CD14-positive monocyte (primary cell): ENCODE measurements around the gene MMP7. TPM values are rescaled to one million over a fixed set of nuclear protein-coding genes. Genes with fewer than 3 reads are reported as not detected.

Experiments used
- DNase-seq, 3 donors: peaks; one replicate each; pipeline ENCODE4 v3.0.0-alpha.2; 2011 to 2022
- H2AFZ ChIP-seq: 2 replicates; pipeline ENCODE4 v1.6.0; 2012; ENCODE audit warnings: mild to moderate bottlenecking, low read depth, low read length, inconsistent platforms; ENCODE audit not compliant: insufficient read depth, poor library complexity, severe bottlenecking
- H3K27ac ChIP-seq, 2 donors: 1 replicate in 1 of 2; 2 replicates in 1 of 2; pipeline ENCODE4 v1.5.1; 2012 to 2013; ENCODE audit warnings: low read length in 2 of 2, control low read depth in 1 of 2, inconsistent platforms in 1 of 2, low read depth in 1 of 2, mild to moderate bottlenecking in 1 of 2
- H3K27me3 ChIP-seq, 2 donors: one replicate each; pipeline versions ENCODE4 v1.6.0 to v1.6.1; 2011 to 2013; ENCODE audit warnings: low read length in 2 of 2; ENCODE audit not compliant: control insufficient read depth in 2 of 2, insufficient read depth in 2 of 2
- H3K36me3 ChIP-seq, 2 donors: replicated peaks in 1 of 2; 1 replicate in 1 of 2; 2 replicates in 1 of 2; pipeline versions ENCODE4 v1.5.1 to v1.6.1; 2012 to 2013; ENCODE audit warnings: low read length in 2 of 2, control low read depth in 1 of 2, inconsistent platforms in 1 of 2, mild to moderate bottlenecking in 1 of 2; ENCODE audit not compliant: insufficient read depth in 2 of 2, control insufficient read depth in 1 of 2
- H3K4me1 ChIP-seq, 2 donors: 1 replicate in 1 of 2; 2 replicates in 1 of 2; pipeline versions ENCODE4 v1.5.1 to v1.6.1; 2012 to 2013; ENCODE audit warnings: low read length in 2 of 2, control low read depth in 1 of 2, inconsistent platforms in 1 of 2, mild to moderate bottlenecking in 1 of 2, moderate library complexity in 1 of 2; ENCODE audit not compliant: insufficient read depth in 2 of 2, control insufficient read depth in 1 of 2
- H3K4me2 ChIP-seq: replicated peaks from 2 replicates; pipeline ENCODE3; 2012; ENCODE audit warnings: low read length, moderate library complexity, mild to moderate bottlenecking; ENCODE audit not compliant: poor library complexity, severe bottlenecking; ENCODE audit errors: extremely low read depth
- H3K4me3 ChIP-seq, 3 experiments: fragments of 200-600 bp in 1 of 3; sonication (generic) in 1 of 3; replicated peaks in 1 of 3; 1 replicate in 2 of 3; 2 replicates in 1 of 3; pipeline ENCODE4 v1.5.1; 2011 to 2013; ENCODE audit warnings: low read length in 3 of 3, mild to moderate bottlenecking in 3 of 3, control low read depth in 2 of 3, low read depth in 2 of 3, inconsistent platforms in 1 of 3, moderate library complexity in 1 of 3
- H3K79me2 ChIP-seq: 2 replicates; pipeline ENCODE4 v1.6.0; 2012; ENCODE audit warnings: mild to moderate bottlenecking, control low read depth, inconsistent platforms, low read length, moderate library complexity; ENCODE audit not compliant: insufficient read depth
- H3K9ac ChIP-seq: 2 replicates; pipeline ENCODE4 v1.6.0; 2017; ENCODE audit warnings: low read length, mild to moderate bottlenecking; ENCODE audit not compliant: insufficient read depth, poor library complexity, severe bottlenecking
- H3K9me3 ChIP-seq, 2 donors: replicated peaks in 1 of 2; 1 replicate in 1 of 2; 2 replicates in 1 of 2; pipeline versions ENCODE4 v1.5.1 to v1.6.1; 2012 to 2013; ENCODE audit warnings: low read length in 2 of 2, control low read depth in 1 of 2; ENCODE audit not compliant: control insufficient read depth in 1 of 2, insufficient read depth in 1 of 2
- H4K20me1 ChIP-seq: 2 replicates; pipeline ENCODE4 v1.6.0; 2012; ENCODE audit warnings: mild to moderate bottlenecking, low read length, control low read depth, moderate library complexity; ENCODE audit not compliant: insufficient read depth
- H3K27ac Mint-ChIP-seq, 7 donors: one replicate each; pipeline ENCODE4 v1.8.0; 2020; ENCODE audit warnings: mild to moderate bottlenecking in 7 of 7, mixed read lengths in 7 of 7, moderate library complexity in 6 of 7, inconsistent platforms in 2 of 7
- H3K27me3 Mint-ChIP-seq, 3 donors: one replicate each; pipeline ENCODE4 v1.8.0; 2021 to 2022; ENCODE audit warnings: low read depth in 3 of 3, mild to moderate bottlenecking in 3 of 3, mixed read lengths in 3 of 3, moderate library complexity in 3 of 3, inconsistent platforms in 1 of 3
- H3K36me3 Mint-ChIP-seq, 2 donors: one replicate each; pipeline ENCODE4 v1.8.0; 2020; ENCODE audit warnings: mixed read lengths in 2 of 2, inconsistent platforms in 1 of 2, mild to moderate bottlenecking in 1 of 2
- H3K4me1 Mint-ChIP-seq: one replicate; pipeline ENCODE4 v1.8.0; 2020; ENCODE audit warnings: mild to moderate bottlenecking, mixed read lengths
- H3K4me3 Mint-ChIP-seq, 2 donors: one replicate each; pipeline ENCODE4 v1.8.0; 2020; ENCODE audit warnings: mild to moderate bottlenecking in 2 of 2, mixed read lengths in 2 of 2, moderate library complexity in 1 of 2
- H3K9me3 Mint-ChIP-seq, 7 donors: one replicate each; pipeline ENCODE4 v1.8.0; 2020 to 2022; ENCODE audit warnings: mixed read lengths in 7 of 7, mild to moderate bottlenecking in 6 of 7, moderate library complexity in 6 of 7, inconsistent platforms in 2 of 7
- CTCF ChIP-seq: fragments of 200-600 bp; IDR thresholded peaks from one replicate; pipeline ENCODE4 v1.8.0; 2022; ENCODE audit warnings: antibody characterized with exemption, mild to moderate bottlenecking
- WGBS: methylation state at CpG from one replicate; pipeline ENCODE4 v1.1.5; 2013; ENCODE audit warnings: missing lambda C conversion rate; ENCODE audit not compliant: insufficient coverage; 5-methylcytosine and 5-hydroxymethylcytosine counted together
- intact Hi-C, 2 donors: fragments of 100-400 bp; cut with micrococcal nuclease; formaldehyde crosslinking; loops; one replicate each; pipeline versions ENCODE4 v1.15.0 to v1.15.1; 2023
- polyA plus RNA-seq, 3 donors: library from polyadenylated mRNA; depleted of rRNA in 1 of 3; unstranded in 2 of 3; stranded (reverse) in 1 of 3; fragments of 300-500 nt in 2 of 3; fragments of >200 nt in 1 of 3; fragmentation: Illumina TruSeq in 2 of 3; gene quantifications; 1 replicate in 2 of 3; 2 replicates in 1 of 3; pipeline ENCODE4 v1.2.3, GENCODE V29; 2012 to 2021

The MMP7 gene
- polyA plus RNA-seq, 3 donors = not detected

DNA sequence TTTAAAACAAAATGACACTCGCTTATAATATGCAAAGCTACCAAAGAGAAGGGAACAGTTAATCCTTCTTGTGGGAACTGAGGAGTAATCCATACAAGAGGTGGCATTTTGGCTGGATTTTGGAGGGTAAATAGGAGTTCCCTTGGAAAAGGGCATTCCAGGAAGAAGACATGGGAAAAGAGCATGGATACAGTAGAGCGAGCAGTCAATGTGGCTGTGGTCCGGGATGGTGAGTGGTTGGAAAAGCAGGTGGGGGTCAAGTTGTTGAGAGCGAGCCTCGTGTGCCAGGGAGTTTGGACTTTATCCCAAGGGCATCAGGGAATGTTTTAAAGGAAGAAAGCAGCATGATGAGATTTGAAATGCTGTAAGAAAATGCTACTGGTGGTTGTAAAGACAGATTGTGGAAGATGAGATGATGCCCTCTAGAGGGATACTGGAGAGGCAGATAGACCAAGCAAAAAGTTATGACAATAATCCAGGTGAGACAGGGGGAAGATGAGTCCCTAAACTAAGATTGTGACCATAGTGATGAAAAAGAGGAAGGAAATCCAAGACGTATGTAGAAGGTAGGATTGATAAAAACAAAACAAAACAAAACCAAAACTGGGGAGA lies 3.8 kb upstream of the MMP7 start:
- H3K27ac Mint-ChIP-seq = no peak overlapping the region
- peaks cover 9% of the 10 kb centered on the region for H3K4me1 Mint-ChIP-seq
- peaks cover 0 to 2% (median 1%) of the 10 kb centered on the region in 3 donors for H3K27me3 Mint-ChIP-seq
- no peaks in the 10 kb centered on the region for H3K36me3 ChIP-seq
- no peak overlapping the region for H3K27ac ChIP-seq
- no peak overlapping the region for H3K4me3 Mint-ChIP-seq
- no peaks in the 10 kb centered on the region for H3K27me3 ChIP-seq
- H2AFZ ChIP-seq = no peak overlapping the region
- no peak overlapping the region for H3K4me2 ChIP-seq
- H3K79me2 ChIP-seq = no peaks in the 10 kb centered on the region
- intact Hi-C loops = no loop called here
- peaks cover 0 to 4% of the 10 kb centered on the region in 2 donors for H3K4me1 ChIP-seq
- WGBS = 99% methylated on average over 5 of the region's 6 CpGs
- no peak overlapping the region for H3K4me3 ChIP-seq
- peaks cover 0 to 1% (median 0%) of the 10 kb centered on the region in 7 donors for H3K9me3 Mint-ChIP-seq
- no peak overlapping the region for H3K9ac ChIP-seq
- DNase-seq = no peak
- no peaks in the 10 kb centered on the region for H3K36me3 Mint-ChIP-seq
- no peak for TF ChIP-seq CTCF
- H4K20me1 ChIP-seq = no peaks in the 10 kb centered on the region
- no peaks in the 10 kb centered on the region for H3K9me3 ChIP-seq

GRCh38 chr11:102528618-102529017 lies 1.9 kb downstream of the MMP7 start:
- Histone ChIP-seq H3K9ac (no peak overlapping the region), H3K27me3 (no peaks in the 10 kb centered on the region), H2AFZ (no peak overlapping the region), H3K4me3 (no peak overlapping the region), H3K79me2 (no peaks in the 10 kb centered on the region), H3K4me1 (peaks cover 0 to 4% of the 10 kb centered on the region in 2 donors), H3K27ac (no peak overlapping the region), H3K36me3 (no peaks in the 10 kb centered on the region), H4K20me1 (no peaks in the 10 kb centered on the region), H3K4me2 (no peak overlapping the region), H3K9me3 (no peaks in the 10 kb centered on the region)
- Mint-ChIP-seq H3K4me1 (peaks cover 10% of the 10 kb centered on the region), H3K36me3 (no peaks in the 10 kb centered on the region), H3K9me3 (no peaks in the 10 kb centered on the region), H3K27me3 (no peaks in the 10 kb centered on the region), H3K4me3 (no peak overlapping the region), H3K27ac (no peak overlapping the region)
- TF ChIP-seq CTCF = no peak
- intact Hi-C loops = no loop called here
- DNase-seq = no peak
